Subcutaneous preadipocyte (primary cell): Measurements from ENCODE around the gene KDM3B. TPM values are rescaled to one million over a fixed set of nuclear protein-coding genes. Genes with fewer than 3 reads are reported as not detected.

Experiments
- small RNA-seq: library from RNA; depleted of rRNA; stranded (forward); fragments of <200 nt; gene quantifications from one replicate; pipeline ENCODE3, GENCODE V24; 2012
- total RNA-seq: library from RNA; depleted of rRNA; stranded (reverse); fragments of >200 nt; gene quantifications from 2 replicates; pipeline ENCODE4 v1.2.3, GENCODE V29; 2012

The KDM3B gene
- total RNA-seq = 36.0 and 49.7 TPM in 2 replicates

DNA sequence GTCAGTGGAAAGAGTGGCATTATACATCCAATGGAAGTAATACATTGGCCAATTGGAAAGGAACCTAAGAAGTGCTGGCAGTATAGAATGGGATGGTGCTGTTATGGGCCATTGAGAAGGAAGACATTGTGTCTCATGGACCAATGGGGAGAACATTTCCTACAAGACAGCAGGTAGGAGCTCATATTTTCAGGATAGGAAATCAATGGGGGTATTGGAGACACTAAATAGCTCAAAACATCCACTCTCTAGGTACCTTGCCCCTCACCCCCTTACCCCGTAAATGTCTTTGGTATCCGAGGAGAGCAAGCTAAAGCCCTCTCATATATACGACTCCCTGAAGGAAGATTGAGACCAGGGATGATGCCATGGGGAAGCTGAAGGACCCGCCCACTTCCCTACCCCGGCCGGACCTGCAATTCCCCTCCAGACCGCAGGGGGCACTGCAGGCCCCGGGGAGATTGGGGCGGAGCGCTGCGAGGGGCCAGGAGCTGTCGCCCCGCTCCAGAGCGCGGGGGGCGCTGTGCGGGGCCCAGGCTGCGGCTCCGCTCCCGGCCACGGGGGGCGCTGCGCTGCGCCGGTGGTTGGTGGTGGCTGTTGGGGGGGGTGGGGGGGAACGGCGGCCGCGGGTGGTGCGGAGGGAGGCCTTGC lies at the start of gene KDM3B:
TSS of gene KDM3B (plus strand) at position 615 of the 651 bp plus-strand sequence. CDS start 111 bp downstream, outside the sequence.

GRCh38 chr5:138331449-138332368 lies 20.8 kb upstream of the KDM3B start, which contains the start of gene CDC25C:
TSS of gene CDC25C (minus strand) at chr5:138331804. CDS start at chr5:138331180, 624 bp downstream.

GRCh38 chr5:138337685-138338410 lies 14.6 kb upstream of the KDM3B start, which contains the start of gene FAM53C:
TSS of gene FAM53C (plus strand) at chr5:138338266. CDS start at chr5:138341336, 3,070 bp downstream.

DNA sequence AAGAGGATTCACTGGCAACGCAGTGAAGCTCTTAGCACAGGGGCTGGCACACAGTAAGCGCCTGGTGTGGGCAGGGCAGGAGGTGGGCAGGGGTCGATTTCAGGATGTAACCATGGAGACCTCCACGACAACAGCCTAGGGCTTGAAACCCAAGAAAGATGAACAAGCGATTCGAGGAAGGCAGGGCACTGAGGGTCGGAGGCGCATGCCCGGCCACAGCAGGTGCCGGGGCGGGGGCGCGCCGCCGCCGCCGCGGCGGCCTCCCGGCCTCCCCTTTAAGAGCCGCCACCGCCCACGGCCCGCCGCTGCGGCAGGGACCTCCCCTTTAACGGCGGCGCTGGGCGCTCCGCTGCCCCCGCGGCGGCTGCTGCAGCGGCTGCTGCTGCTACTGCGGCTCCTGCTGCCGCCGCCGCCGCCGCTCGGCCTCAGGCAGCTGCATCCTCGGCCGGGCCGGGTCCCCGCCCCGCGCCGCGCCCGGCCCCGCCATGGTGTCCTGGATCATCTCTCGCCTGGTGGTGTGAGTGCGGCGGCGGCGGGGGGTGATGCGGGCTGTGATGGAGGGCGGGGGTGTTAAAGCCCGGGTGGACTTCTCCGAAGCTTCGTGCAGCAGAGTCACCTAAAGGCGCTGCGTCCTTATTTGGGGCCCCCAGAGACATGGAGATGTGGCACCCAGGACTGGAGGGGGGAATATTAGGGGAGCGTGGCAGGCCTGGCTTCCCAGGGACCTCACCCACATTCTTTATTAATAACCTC lies 86.4 kb downstream of the KDM3B start, which contains the start of gene REEP2:
TSS of gene REEP2 (plus strand) at position 334 of the 753 bp plus-strand sequence. CDS start at position 486, 152 bp downstream.

DNA sequence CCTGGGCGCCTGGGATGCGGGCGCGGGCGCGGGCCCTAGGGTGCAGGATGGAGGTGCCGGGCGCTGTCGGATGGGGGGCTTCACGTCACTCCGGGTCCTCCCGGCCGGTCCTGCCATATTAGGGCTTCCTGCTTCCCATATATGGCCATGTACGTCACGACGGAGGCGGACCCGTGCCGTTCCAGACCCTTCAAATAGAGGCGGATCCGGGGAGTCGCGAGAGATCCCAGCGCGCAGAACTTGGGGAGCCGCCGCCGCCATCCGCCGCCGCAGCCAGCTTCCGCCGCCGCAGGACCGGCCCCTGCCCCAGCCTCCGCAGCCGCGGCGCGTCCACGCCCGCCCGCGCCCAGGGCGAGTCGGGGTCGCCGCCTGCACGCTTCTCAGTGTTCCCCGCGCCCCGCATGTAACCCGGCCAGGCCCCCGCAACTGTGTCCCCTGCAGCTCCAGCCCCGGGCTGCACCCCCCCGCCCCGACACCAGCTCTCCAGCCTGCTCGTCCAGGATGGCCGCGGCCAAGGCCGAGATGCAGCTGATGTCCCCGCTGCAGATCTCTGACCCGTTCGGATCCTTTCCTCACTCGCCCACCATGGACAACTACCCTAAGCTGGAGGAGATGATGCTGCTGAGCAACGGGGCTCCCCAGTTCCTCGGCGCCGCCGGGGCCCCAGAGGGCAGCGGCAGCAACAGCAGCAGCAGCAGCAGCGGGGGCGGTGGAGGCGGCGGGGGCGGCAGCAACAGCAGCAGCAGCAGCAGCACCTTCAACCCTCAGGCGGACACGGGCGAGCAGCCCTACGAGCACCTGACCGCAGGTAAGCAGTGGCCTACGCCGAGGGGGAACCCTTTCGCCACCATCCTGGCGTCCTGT lies 113.0 kb downstream of the KDM3B start, which contains the start of gene EGR1:
TSS of gene EGR1 (plus strand) at position 219 of the 864 bp plus-strand sequence. CDS start at position 502, 283 bp downstream.

Small RNA genes lying within 50 kb of the gene (small RNA-seq; reads per million reads assigned to genes)
- not detected for gene AC113403.1

Other genes starting within 250 kb of the KDM3B start
- 1.2 and 3.3 TPM in 2 replicates for gene NME5, start 213.3 kb upstream of the KDM3B start, total RNA-seq
- gene BRD8, start 174.1 kb upstream of the KDM3B start, total RNA-seq = 39.7 and 45.7 TPM in 2 replicates
- gene KIF20A, start 173.6 kb upstream of the KDM3B start, total RNA-seq = 57.1 and 63.9 TPM in 2 replicates
- gene CDC23, start 139.4 kb upstream of the KDM3B start, total RNA-seq = 21.7 and 28.3 TPM in 2 replicates
- under 0.01 TPM in 1 of 2 replicates, not detected in the other for gene GFRA3, start 78.1 kb upstream of the KDM3B start, total RNA-seq
- 6.2 and 11.9 TPM in 2 replicates for gene CDC25C, start 20.9 kb upstream of the KDM3B start, total RNA-seq
- 30.1 and 33.2 TPM in 2 replicates for gene FAM53C, start 14.4 kb upstream of the KDM3B start, total RNA-seq
- 2.2 and 4.8 TPM in 2 replicates for gene REEP2, start 86.4 kb downstream of the KDM3B start, total RNA-seq
- gene EGR1, start 112.8 kb downstream of the KDM3B start, total RNA-seq = 0.73 and 2.3 TPM in 2 replicates
- gene ETF1, start 190.6 kb downstream of the KDM3B start, total RNA-seq = 128 and 160 TPM in 2 replicates
- 262 and 396 TPM in 2 replicates for gene HSPA9, start 222.7 kb downstream of the KDM3B start, total RNA-seq